Keratinocyte (primary cell): Measurements from ENCODE around the gene DYNLT2. TPM values are rescaled to one million over a fixed set of nuclear protein-coding genes. Genes with fewer than 3 reads are reported as not detected.

ENCODE experiments used
- DNase-seq: peaks from one replicate; pipeline ENCODE4 v3.0.0-alpha.2; 2011; ENCODE audit warnings: low read depth, missing footprints, low spot score
- FAIRE-seq: peaks from 2 replicates; lab custom pipeline; 2011; peaks lifted over from hg19 to GRCh38; lab: Jason Lieb, UNC
- H2AFZ ChIP-seq: 2 replicates; pipeline ENCODE4 v1.6.0; 2012; ENCODE audit warnings: low read length, control low read depth, inconsistent platforms; ENCODE audit not compliant: control insufficient read depth
- H3K27ac ChIP-seq: 2 replicates; pipeline ENCODE4 v1.5.1; 2011; ENCODE audit warnings: low read length; ENCODE audit not compliant: control insufficient read depth, insufficient read depth
- H3K27me3 ChIP-seq: 3 replicates; pipeline ENCODE4 v1.6.0; 2011; ENCODE audit warnings: low read length; ENCODE audit not compliant: control insufficient read depth, insufficient read depth; ENCODE audit errors: extremely low read depth
- H3K36me3 ChIP-seq, 2 experiments: 2 replicates in 1 of 2; 3 replicates in 1 of 2; pipeline ENCODE4 v1.5.1; 2011; ENCODE audit warnings: low read length in 2 of 2, mild to moderate bottlenecking in 1 of 2; ENCODE audit not compliant: control insufficient read depth in 2 of 2, insufficient read depth in 2 of 2; ENCODE audit errors: extremely low read depth in 1 of 2
- H3K4me1 ChIP-seq: 3 replicates; pipeline ENCODE4 v1.5.1; 2011; ENCODE audit warnings: low read length; ENCODE audit not compliant: control insufficient read depth, insufficient read depth; ENCODE audit errors: extremely low read depth
- H3K4me2 ChIP-seq: 3 replicates; pipeline ENCODE4 v1.6.0; 2011; ENCODE audit warnings: low read depth, low read length; ENCODE audit not compliant: control insufficient read depth, insufficient read depth; ENCODE audit errors: extremely low read depth
- H3K4me3 ChIP-seq, 3 experiments: fragments of 200-600 bp in 1 of 3; sonication (generic) in 1 of 3; 2 replicates in 2 of 3; 3 replicates in 1 of 3; pipeline ENCODE4 v1.5.1; 2011 to 2016; ENCODE audit warnings: low read length in 3 of 3, mild to moderate bottlenecking in 3 of 3, control low read depth in 2 of 3, inconsistent platforms in 1 of 3, low read depth in 1 of 3, mixed read lengths in 1 of 3, mixed run types in 1 of 3, moderate library complexity in 1 of 3; ENCODE audit not compliant: control insufficient read depth in 2 of 3, insufficient read depth in 2 of 3; ENCODE audit errors: extremely low read depth in 1 of 3
- H3K79me2 ChIP-seq: 2 replicates; pipeline ENCODE4 v1.6.0; 2012; ENCODE audit warnings: low read length; ENCODE audit not compliant: control insufficient read depth, insufficient read depth
- H3K9ac ChIP-seq: 3 replicates; pipeline ENCODE4 v1.6.0; 2011; ENCODE audit warnings: low read length; ENCODE audit not compliant: control insufficient read depth, insufficient read depth; ENCODE audit errors: extremely low read depth
- H3K9me1 ChIP-seq: 3 replicates; pipeline ENCODE4 v1.6.0; 2011; ENCODE audit warnings: low read length; ENCODE audit not compliant: control insufficient read depth, insufficient read depth; ENCODE audit errors: extremely low read depth
- H3K9me3 ChIP-seq: 2 replicates; pipeline ENCODE4 v1.5.1; 2012; ENCODE audit warnings: low read depth, low read length; ENCODE audit not compliant: control insufficient read depth
- H4K20me1 ChIP-seq: 3 replicates; pipeline ENCODE4 v1.6.0; 2011; ENCODE audit warnings: low read length; ENCODE audit not compliant: control insufficient read depth, insufficient read depth; ENCODE audit errors: extremely low read depth
- CTCF ChIP-seq, 3 experiments: IDR thresholded peaks in 1 of 3; conservative IDR thresholded peaks in 1 of 3; optimal IDR thresholded peaks in 1 of 3; 2 replicates in 2 of 3; 3 replicates in 1 of 3; pipeline versions ENCODE3 to v1.5.1; 2011; ENCODE audit warnings: low read length in 3 of 3, mild to moderate bottlenecking in 3 of 3, moderate library complexity in 2 of 3, control low read depth in 1 of 3, inconsistent platforms in 1 of 3; ENCODE audit not compliant: insufficient read depth in 2 of 3; ENCODE audit errors: extremely low read depth in 1 of 3
- EZH2 ChIP-seq: IDR thresholded peaks from one replicate; pipeline ENCODE4 v1.6.1; 2012; ENCODE audit warnings: inconsistent platforms, mild to moderate bottlenecking, low read length, moderate library complexity
- dilution Hi-C: fragments of 300-500 bp; cut with MboI; formaldehyde crosslinking; loops from one replicate; pipeline ENCODE4 v1.7.0; 2020; ENCODE audit warnings: low sequenced_read_pairs; ENCODE audit not compliant: extremely low pct_ligation_motif_present
- polyA plus RNA-seq, 5 experiments: library from polyadenylated mRNA; depleted of rRNA in 3 of 5; stranded (reverse) in 3 of 5; stranded (forward) in 1 of 5; unstranded in 1 of 5; fragments of >200 nt; gene quantifications; 1 replicate in 1 of 5; 2 replicates in 3 of 5; 3 replicates in 1 of 5; pipeline versions ENCODE4 v1.2.1 to v1.2.3, GENCODE V29; 2011 to 2012; ENCODE audit warnings: missing spikeins in 2 of 5, low read depth in 1 of 5, low replicate concordance in 1 of 5

Gene DYNLT2
- polyA plus RNA-seq, 1 donor (not counting 4 experiments of a cell fraction or from before 2014, with no cell fraction given), result 0.58 TPM

GRCh38 chr6:169691260-169691659 is 60.1 kb downstream of the DYNLT2 start:
- no peak for TF ChIP-seq CTCF (optimal IDR thresholded peaks at IDR 0.05 in 1 of 3, IDR thresholded peaks at IDR 0.05 in 1 of 3, conservative IDR thresholded peaks at IDR 0.05 in 1 of 3; ENCODE audit: extremely low read depth in 1 of 3, insufficient read depth in 2 of 3, low read length in 3 of 3)
- no peak for TF ChIP-seq EZH2
- Histone ChIP-seq H3K9ac (no peak overlapping the region), H3K9me1 (no peaks in the 10 kb centered on the region), H3K4me3 (no peak overlapping the region), H4K20me1 (no peaks in the 10 kb centered on the region), H3K27ac (no peak overlapping the region), H3K9me3 (no peaks in the 10 kb centered on the region), H3K27me3 (no peaks in the 10 kb centered on the region), H3K79me2 (peaks cover 22% of the 10 kb centered on the region), H2AFZ (no peak overlapping the region), H3K36me3 (peaks cover 3 to 5% of the 10 kb centered on the region in 2 experiments), H3K4me2 (no peak overlapping the region), H3K4me1 (no peaks in the 10 kb centered on the region)
- FAIRE-seq (no peak), DNase-seq (no peak)
- dilution Hi-C loops, result no loop called here

Other genes starting within 250 kb of the DYNLT2 start
- 9.3 to 20.5 TPM (median 17.8 TPM) in 3 replicates for gene WDR27, start 49.5 kb downstream of the DYNLT2 start, polyA plus RNA-seq
- 12.1 to 18.1 TPM (median 14.9 TPM) in 3 replicates for gene C6orf120, start 49.4 kb downstream of the DYNLT2 start, polyA plus RNA-seq
- gene PHF10, start 27.1 kb downstream of the DYNLT2 start, polyA plus RNA-seq, result 5.9 to 14.5 TPM (median 13.4 TPM) in 3 replicates
- gene ERMARD, start 50 bp upstream of the DYNLT2 start, polyA plus RNA-seq, result 25.6 to 37.9 TPM (median 37.2 TPM) in 3 replicates